Measurements from ENCODE around the gene SPEM3. TPM values are rescaled to one million over a fixed set of nuclear protein-coding genes. Genes with fewer than 3 reads are reported as not detected.
A peak's percentile ranks its signal among the peaks of the same experiment; 100 is the strongest.

Gene SPEM3
- total and polyA plus RNA-seq, 2 of the 13 experiments (the other 11 are each of a cell fraction or from before 2014, with no cell fraction given) = not detected

- no peak for TF ChIP-seq ZFP41 (CRISPR knock-in tag; IDR thresholded peaks at IDR 0.05; ENCODE audit: borderline replicate concordance)
- 0 out of 2 replicates have a peak, but pooled peaks have one; percentile 34 for TF ChIP-seq MAX (IDR thresholded peaks at IDR 0.05)
- 0 out of 2 replicates have a peak, but pooled peaks have one; percentile 1 for TF ChIP-seq SALL2 (CRISPR knock-in tag; IDR thresholded peaks at IDR 0.05)
- peak; percentile 8 for TF ChIP-seq SP5 (CRISPR knock-in tag; IDR thresholded peaks at IDR 0.05; ENCODE audit: borderline replicate concordance, low read depth)
- peak; percentile 4; the same call in 1 of the 2 replicates for TF ChIP-seq ZNF770 (CRISPR knock-in tag; IDR thresholded peaks at IDR 0.05)
- TF ChIP-seq ZSCAN21 (CRISPR knock-in tag; IDR thresholded peaks at IDR 0.05; ENCODE audit: borderline replicate concordance) = 0 out of 2 replicates have a peak, but pooled peaks have one; percentile 24
- 0 out of 2 replicates have a peak, but pooled peaks have one; percentile 48 for TF ChIP-seq ZNF121 (CRISPR knock-in tag; IDR thresholded peaks at IDR 0.05)
- peak; percentile 9; the same call in 1 of the 3 replicates for TF ChIP-seq MXI1 (IDR thresholded peaks at IDR 0.05; ENCODE audit: borderline replicate concordance, low read depth, low read length)
- TF ChIP-seq ZNF564 (CRISPR knock-in tag; IDR thresholded peaks at IDR 0.05) = 0 out of 2 replicates have a peak, but pooled peaks have one; percentile 34
- TF ChIP-seq NFYB (CRISPR knock-in tag; IDR thresholded peaks at IDR 0.05) = peak; percentile 1; the same call in 1 of the 2 replicates
- TF ChIP-seq DRAP1 (CRISPR knock-in tag; IDR thresholded peaks at IDR 0.05) = peak; percentile 85
- peak; percentile 41; the same call in 1 of the 2 replicates for TF ChIP-seq ZNF430 (CRISPR knock-in tag; IDR thresholded peaks at IDR 0.05)
- TF ChIP-seq FOSL2 (CRISPR knock-in tag; IDR thresholded peaks at IDR 0.05) = no peak
- TF ChIP-seq SP4 (CRISPR knock-in tag; IDR thresholded peaks at IDR 0.05) = peak; percentile 4; the same call in 1 of the 2 replicates
- peak; percentile 34; the same call in 1 of the 2 replicates for TF ChIP-seq HNF4A (CRISPR knock-in tag; IDR thresholded peaks at IDR 0.05)
- no peak for TF ChIP-seq ZHX2 (IDR thresholded peaks at IDR 0.05; ENCODE audit: low read depth)
- no peak for TF ChIP-seq ZHX2 (CRISPR knock-in tag; IDR thresholded peaks at IDR 0.05; ENCODE audit: borderline replicate concordance)
- 0 out of 2 replicates have a peak, but pooled peaks have one; percentile 16 for TF ChIP-seq ZNF629 (CRISPR knock-in tag; conservative IDR thresholded peaks at IDR 0.05)
These were observed 16.9 kb downstream of the SPEM3 start (continued) for GRCh38 chr17:7445619-7445968.

Data from HepG2 (cell line).